Measurements from ENCODE around the gene MYH14. TPM values are rescaled to one million over a fixed set of nuclear protein-coding genes. Genes with fewer than 3 reads are reported as not detected.

The MYH14 gene
- total and polyA plus RNA-seq, 7 donors = 55.4 to 298 (median 164) TPM

GRCh38 chr19:50331221-50331993 lies 128.0 kb downstream of the MYH14 start:
- intact Hi-C loops (cut with DNase I) = no loop called here
- WGBS, 3 donors = 24 to 25% (median 25%) methylated on average over 7 to 10 of the region's 10 CpGs

GRCh38 chr19:50331994-50332243 lies 128.5 kb downstream of the MYH14 start:
- H3K4me1 ChIP-seq = peaks cover 3% of the 10 kb centered on the region

More at GRCh38 chr19:50331221-50331993, 128.0 kb downstream of the MYH14 start:
- ATAC-seq (no peak), DNase-seq (peak in 1 of 2 donors; percentile 21)
- Histone ChIP-seq H3K9me3 (no peaks in the 10 kb centered on the region), H3K4me1 (peaks cover 5% of the 10 kb centered on the region), H3K4me3 (peak overlapping the region; percentile 65), H3K27me3 (ENCODE audit: insufficient read depth in 3 of 3, low read length in 2 of 3) (peaks cover 0 to 16% (median 12%) of the 10 kb centered on the region in 3 donors), H3K27ac (peak overlapping the region; percentile 30), H3K36me3 (ENCODE audit: insufficient read depth in 1 of 2, low read depth in 1 of 2) (no peaks in the 10 kb centered on the region)
- TF ChIP-seq CTCF (IDR thresholded peaks at IDR 0.05) = no peak

DNA sequence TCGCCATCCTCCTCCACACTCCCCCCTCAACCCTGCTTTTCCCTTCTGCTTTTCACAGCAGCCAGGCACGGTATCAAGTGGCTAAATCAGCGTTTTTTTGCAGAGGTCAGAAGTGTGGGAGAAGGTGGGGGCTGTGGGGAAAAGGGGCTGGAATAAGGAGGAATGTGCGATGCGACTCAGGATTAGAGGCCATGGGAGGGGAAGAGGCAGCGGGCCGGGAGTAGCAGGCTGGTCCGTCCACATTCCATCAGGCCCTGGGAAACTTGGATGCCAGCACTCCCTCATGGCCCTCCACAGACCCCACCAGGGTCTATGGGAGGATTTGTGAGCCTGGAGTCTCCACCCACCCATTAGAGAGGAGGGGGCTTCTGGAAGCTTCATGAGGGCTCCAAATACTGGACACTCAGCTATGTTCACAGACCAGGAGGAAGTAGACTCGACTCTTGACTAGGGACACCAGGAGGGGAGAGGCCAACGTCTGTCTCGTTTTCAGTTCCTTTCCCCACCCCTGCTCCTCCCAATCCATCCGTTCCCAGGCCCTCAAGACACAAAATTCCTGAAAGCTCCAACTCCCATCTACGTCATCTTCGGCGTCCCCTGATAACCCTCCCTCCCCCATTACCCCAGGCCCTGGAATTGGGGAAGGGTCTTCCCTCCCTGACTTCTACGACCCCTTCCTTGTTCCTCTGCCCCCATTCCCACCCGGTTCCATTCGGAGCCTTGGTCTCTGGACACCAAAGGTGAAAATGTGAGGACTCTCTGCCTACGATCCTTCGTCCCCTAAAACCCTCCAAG lies 129.0 kb downstream of the MYH14 start:
- H3K27ac ChIP-seq = peak overlapping the region; percentile 81
- DNase-seq (peak in 1 of 2 donors; percentile 32), ATAC-seq (no peak)
- H3K4me3 ChIP-seq = peak overlapping the region; percentile 68
- no peak for TF ChIP-seq CTCF (IDR thresholded peaks at IDR 0.05)
- peaks cover 3% of the 10 kb centered on the region for H3K4me1 ChIP-seq
- no peaks in the 10 kb centered on the region for H3K36me3 ChIP-seq (ENCODE audit: insufficient read depth in 1 of 2, low read depth in 1 of 2)
- no peaks in the 10 kb centered on the region for H3K9me3 ChIP-seq
- intact Hi-C loops (cut with DNase I) = no loop called here
- H3K27me3 ChIP-seq (ENCODE audit: insufficient read depth in 3 of 3, low read length in 2 of 3) = peaks cover 0 to 15% (median 10%) of the 10 kb centered on the region in 3 donors
- 11 to 20% (median 18%) methylated on average over 20 of the region's 20 CpGs for WGBS, 3 donors

More at GRCh38 chr19:50331994-50332243, 128.5 kb downstream of the MYH14 start:
- Histone ChIP-seq H3K36me3 (ENCODE audit: insufficient read depth in 1 of 2, low read depth in 1 of 2) (no peaks in the 10 kb centered on the region), H3K27ac (peak overlapping the region; percentile 30), H3K27me3 (ENCODE audit: insufficient read depth in 3 of 3, low read length in 2 of 3) (peaks cover 0 to 16% (median 11%) of the 10 kb centered on the region in 3 donors), H3K4me3 (no peak overlapping the region), H3K9me3 (no peaks in the 10 kb centered on the region)
- WGBS, 3 donors = 18 to 37% (median 31%) methylated on average over 2 of the region's 2 CpGs
- TF ChIP-seq CTCF (IDR thresholded peaks at IDR 0.05) = no peak
- DNase-seq (no peak), ATAC-seq (no peak)
- intact Hi-C loops (cut with DNase I) = no loop called here

GRCh38 chr19:50333235-50333736 lies 129.9 kb downstream of the MYH14 start:
- peak overlapping the region; percentile 68 for H3K4me3 ChIP-seq
- H3K36me3 ChIP-seq (ENCODE audit: insufficient read depth in 1 of 2, low read depth in 1 of 2) = no peaks in the 10 kb centered on the region
- TF ChIP-seq CTCF (IDR thresholded peaks at IDR 0.05) = no peak
- 1 to 2% (median 1%) methylated on average over 33 to 34 of the region's 34 CpGs for WGBS, 3 donors
- intact Hi-C loops (cut with DNase I) = no loop called here
- DNase-seq (peak; percentile 86 to 94), ATAC-seq (peak; percentile 64 to 76 (median 68))
- H3K27me3 ChIP-seq (ENCODE audit: insufficient read depth in 3 of 3, low read length in 2 of 3) = peaks cover 0 to 12% (median 2%) of the 10 kb centered on the region in 3 donors
- H3K4me1 ChIP-seq = peaks cover 3% of the 10 kb centered on the region
- no peaks in the 10 kb centered on the region for H3K9me3 ChIP-seq
- H3K27ac ChIP-seq = peak overlapping the region; percentile 81
